Gastroesophageal sphincter (tissue), 3 donors: ENCODE results near the gene DLX6.

ENCODE experiments used
- POLR2AphosphoS5 ChIP-seq: sonication (generic); formaldehyde crosslinking; IDR thresholded peaks from one replicate; pipeline ENCODE4 v1.6.1; 2017; ENCODE audit warnings: antibody characterized with exemption
- TF ChIP-seq, protein P1 (sequence below), 4 experiments: fragments of 200-600 bp in 2 of 4; fragments of 450-650 bp in 2 of 4; sonication (generic) in 1 of 4; IDR thresholded peaks; one replicate each; pipeline ENCODE4 v1.5.1; 2017 to 2019; ENCODE audit warnings: antibody characterized with exemption in 4 of 4, mild to moderate bottlenecking in 2 of 4, moderate library complexity in 2 of 4

DNA sequence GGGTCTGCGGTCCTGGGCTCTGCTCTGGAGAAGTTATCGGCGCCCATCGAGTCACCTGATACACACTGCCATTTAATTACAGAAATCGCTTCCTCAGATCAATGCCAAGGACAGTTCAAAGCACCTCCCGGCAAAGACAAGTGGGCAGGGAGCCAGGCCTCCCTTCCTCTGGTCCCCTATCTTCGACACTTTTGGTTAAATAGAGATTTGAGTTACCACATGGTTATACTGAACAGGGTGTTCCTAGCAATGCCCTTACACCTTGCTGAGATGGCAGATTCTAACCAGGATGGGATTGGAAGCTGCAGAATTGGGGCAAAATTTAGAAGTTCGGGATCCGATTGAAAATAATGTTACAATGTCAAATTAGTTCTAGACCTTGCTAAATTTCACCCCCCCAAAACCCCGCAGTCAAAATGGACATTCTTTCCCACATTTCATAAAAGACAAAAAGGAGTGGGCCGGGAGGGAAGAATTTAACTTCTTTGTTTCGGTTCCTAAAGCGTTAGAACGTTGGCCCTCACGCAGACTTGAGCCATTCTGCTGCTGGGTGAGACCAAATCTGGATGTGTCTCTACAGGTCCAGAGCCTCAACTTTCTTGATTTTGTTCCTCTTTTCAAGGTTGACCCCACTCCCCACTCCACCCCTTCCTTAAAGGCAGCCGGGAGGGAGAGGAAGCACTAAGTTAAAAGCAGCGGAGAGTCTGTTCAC lies 21.5 kb downstream of the DLX6 start:
- TF ChIP-seq POLR2AphosphoS5 = no peak
- TF ChIP-seq, protein P1, sequence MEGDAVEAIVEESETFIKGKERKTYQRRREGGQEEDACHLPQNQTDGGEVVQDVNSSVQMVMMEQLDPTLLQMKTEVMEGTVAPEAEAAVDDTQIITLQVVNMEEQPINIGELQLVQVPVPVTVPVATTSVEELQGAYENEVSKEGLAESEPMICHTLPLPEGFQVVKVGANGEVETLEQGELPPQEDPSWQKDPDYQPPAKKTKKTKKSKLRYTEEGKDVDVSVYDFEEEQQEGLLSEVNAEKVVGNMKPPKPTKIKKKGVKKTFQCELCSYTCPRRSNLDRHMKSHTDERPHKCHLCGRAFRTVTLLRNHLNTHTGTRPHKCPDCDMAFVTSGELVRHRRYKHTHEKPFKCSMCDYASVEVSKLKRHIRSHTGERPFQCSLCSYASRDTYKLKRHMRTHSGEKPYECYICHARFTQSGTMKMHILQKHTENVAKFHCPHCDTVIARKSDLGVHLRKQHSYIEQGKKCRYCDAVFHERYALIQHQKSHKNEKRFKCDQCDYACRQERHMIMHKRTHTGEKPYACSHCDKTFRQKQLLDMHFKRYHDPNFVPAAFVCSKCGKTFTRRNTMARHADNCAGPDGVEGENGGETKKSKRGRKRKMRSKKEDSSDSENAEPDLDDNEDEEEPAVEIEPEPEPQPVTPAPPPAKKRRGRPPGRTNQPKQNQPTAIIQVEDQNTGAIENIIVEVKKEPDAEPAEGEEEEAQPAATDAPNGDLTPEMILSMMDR (IDR thresholded peaks at IDR 0.05) = no peak
